Panc1 (cell line): ENCODE measurements around the gene SPA17.

Experiments used
- CTCF ChIP-seq: fragments of 450-650 bp; IDR thresholded peaks from 2 replicates; pipeline ENCODE4 v1.5.1; 2017; ENCODE audit warnings: mild to moderate bottlenecking
- POLR2AphosphoS5 ChIP-seq: IDR thresholded peaks from 2 replicates; pipeline ENCODE4 v1.6.1; 2012; ENCODE audit warnings: mild to moderate bottlenecking, low read depth, low read length, moderate library complexity
- REST ChIP-seq, 2 experiments: IDR thresholded peaks; 2 replicates each; pipeline ENCODE4 v1.6.1; 2011 to 2012; ENCODE audit warnings: low read depth in 2 of 2, control low read depth in 1 of 2, low read length in 1 of 2, mild to moderate bottlenecking in 1 of 2, moderate library complexity in 1 of 2; ENCODE audit not compliant: insufficient read depth in 1 of 2
- SIN3A ChIP-seq: IDR thresholded peaks from 2 replicates; pipeline ENCODE4 v1.6.1; 2012; ENCODE audit warnings: low read depth, mild to moderate bottlenecking, low read length, moderate library complexity, borderline replicate concordance; ENCODE audit not compliant: insufficient read depth
- TCF7L2 ChIP-seq: IDR thresholded peaks from 2 replicates; pipeline ENCODE4 v1.6.1; 2011; ENCODE audit warnings: mild to moderate bottlenecking, low read depth, low read length, inconsistent platforms

DNA sequence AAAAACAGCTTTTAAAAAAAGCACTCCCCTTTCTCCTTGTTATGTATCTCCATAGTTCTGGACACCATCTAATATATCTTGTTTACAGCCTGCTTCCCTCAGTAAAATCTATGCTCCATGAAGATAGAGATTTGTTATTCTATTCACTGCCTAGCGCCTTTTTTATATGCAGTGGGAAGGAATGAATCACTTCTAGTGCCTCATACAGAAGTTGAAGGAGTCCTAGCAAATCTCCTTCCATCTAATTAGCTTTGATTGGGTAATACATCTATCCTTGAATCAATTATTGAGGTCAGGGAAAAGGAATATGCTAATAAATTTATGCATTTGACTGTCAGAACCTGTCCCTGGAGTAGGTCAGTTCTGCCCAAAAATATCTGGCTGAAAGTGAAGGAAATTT lies 25.8 kb downstream of the SPA17 start:
- TF ChIP-seq CTCF (no peak), POLR2AphosphoS5 (no peak), REST (IDR thresholded peaks at IDR 0.05; ENCODE audit: insufficient read depth in 1 of 2, low read depth in 2 of 2, low read length in 1 of 2) (no peak), TCF7L2 (no peak), SIN3A (no peak)
